Glomerular endothelial cell (primary cell): ENCODE data around the gene RUBCN. TPM values are rescaled to one million over a fixed set of nuclear protein-coding genes. Genes with fewer than 3 reads are reported as not detected.

Source experiments
- DNase-seq: peaks from one replicate; pipeline ENCODE4 v3.0.0-alpha.2; 2011; ENCODE audit warnings: low read depth, low spot score; ENCODE audit errors: extremely low read depth
- total RNA-seq: library from RNA; depleted of rRNA; stranded (reverse); fragments of >200 nt; gene quantifications from 2 replicates; pipeline ENCODE4 v1.2.3, GENCODE V29; 2015

Gene RUBCN
- 34.9 and 53.6 TPM in 2 replicates for total RNA-seq

GRCh38 chr3:197736491-197737318 lies at the start of gene RUBCN:
RUBCN (minus strand) TSS chr3:197736904; CDS start chr3:197736719, 185 bp downstream.
- DNase-seq, result no peak

- no peak for DNase-seq
Observed at GRCh38 chr3:197784019-197784585, 47.4 kb upstream of the RUBCN start.

- no peak for DNase-seq
Observed at GRCh38 chr3:197782230-197782629, 45.5 kb upstream of the RUBCN start.

GRCh38 chr3:197775317-197775716 lies 38.6 kb upstream of the RUBCN start:
- DNase-seq, result no peak

GRCh38 chr3:197761784-197762183 lies 25.1 kb upstream of the RUBCN start:
- DNase-seq, result no peak

- DNase-seq, result no peak
Observed at GRCh38 chr3:197758512-197758911, 21.8 kb upstream of the RUBCN start.

GRCh38 chr3:197756704-197757103 lies 20.0 kb upstream of the RUBCN start:
- DNase-seq, result no peak

- no peak for DNase-seq
Observed at GRCh38 chr3:197753263-197753662, 16.6 kb upstream of the RUBCN start.

GRCh38 chr3:197752107-197752506 lies 15.4 kb upstream of the RUBCN start:
- no peak for DNase-seq

- no peak for DNase-seq
Observed at GRCh38 chr3:197750858-197751737, 14.4 kb upstream of the RUBCN start.

GRCh38 chr3:197750396-197750831 lies 13.7 kb upstream of the RUBCN start:
- no peak for DNase-seq

- DNase-seq, result no peak
Observed at GRCh38 chr3:197749601-197750395, 13.1 kb upstream of the RUBCN start, which contains the start of gene FYTTD1. FYTTD1 (plus strand) TSS chr3:197749883; CDS start chr3:197749972, 89 bp downstream.

GRCh38 chr3:197749315-197749600 lies 12.6 kb upstream of the RUBCN start:
- DNase-seq, result no peak

- no peak for DNase-seq
Observed at GRCh38 chr3:197748597-197749314, 12.1 kb upstream of the RUBCN start.

GRCh38 chr3:197746801-197747237 lies 10.1 kb upstream of the RUBCN start:
- DNase-seq, result no peak

- no peak for DNase-seq
Observed at GRCh38 chr3:197746209-197746608, 9.5 kb upstream of the RUBCN start.

GRCh38 chr3:197742787-197743186 lies 6.1 kb upstream of the RUBCN start:
- no peak for DNase-seq

GRCh38 chr3:197737749-197738462 lies 1.2 kb upstream of the RUBCN start:
- no peak for DNase-seq

- no peak for DNase-seq
Observed at GRCh38 chr3:197737319-197737649, 580 bp upstream of the RUBCN start.
